ENCODE results near the gene ARHGAP26.

Gene ARHGAP26

GRCh38 chr5:143243103-143243502 lies 472.9 kb downstream of the ARHGAP26 start:
- Histone ChIP-seq H3K4me3 (ENCODE audit: low read depth, low read length) (peak overlapping the region; percentile 66; the same call in 1 of the 2 replicates), H3K79me2 (ENCODE audit: control insufficient read depth, insufficient read depth, low read length, unreplicated experiment) (peaks cover 5% of the 10 kb centered on the region), H2AFZ (ENCODE audit: low read length, unreplicated experiment) (no peak overlapping the region), H3K36me3 (ENCODE audit: insufficient read depth, low read length) (no peaks in the 10 kb centered on the region), H3K27me3 (ENCODE audit: insufficient read depth, low read length) (no peaks in the 10 kb centered on the region), H3K4me1 (ENCODE audit: control insufficient read depth, insufficient read depth, low read length, unreplicated experiment) (peaks cover 49% of the 10 kb centered on the region), H3K27ac (ENCODE audit: low read depth, low read length) (peak overlapping the region; percentile 98)

GRCh38 chr5:143244000-143244736 lies 474.0 kb downstream of the ARHGAP26 start:
- H2AFZ ChIP-seq (ENCODE audit: low read length, unreplicated experiment), result peak overlapping the region; percentile 49
- H3K27ac ChIP-seq (ENCODE audit: low read depth, low read length), result peak overlapping the region; percentile 98

GRCh38 chr5:143244990-143245389 lies 474.8 kb downstream of the ARHGAP26 start:
- Histone ChIP-seq H2AFZ (ENCODE audit: low read length, unreplicated experiment) (peak overlapping the region; percentile 77), H3K27me3 (ENCODE audit: insufficient read depth, low read length) (no peaks in the 10 kb centered on the region), H3K27ac (ENCODE audit: low read depth, low read length) (peak overlapping the region; percentile 98), H3K4me1 (ENCODE audit: control insufficient read depth, insufficient read depth, low read length, unreplicated experiment) (peaks cover 68% of the 10 kb centered on the region), H3K4me3 (ENCODE audit: low read depth, low read length) (peak overlapping the region; percentile 66), H3K79me2 (ENCODE audit: control insufficient read depth, insufficient read depth, low read length, unreplicated experiment) (peaks cover 5% of the 10 kb centered on the region), H3K36me3 (ENCODE audit: insufficient read depth, low read length) (no peaks in the 10 kb centered on the region)

More at GRCh38 chr5:143244000-143244736, 474.0 kb downstream of the ARHGAP26 start:
- Histone ChIP-seq H3K4me1 (ENCODE audit: control insufficient read depth, insufficient read depth, low read length, unreplicated experiment) (peaks cover 60% of the 10 kb centered on the region), H3K79me2 (ENCODE audit: control insufficient read depth, insufficient read depth, low read length, unreplicated experiment) (peaks cover 5% of the 10 kb centered on the region), H3K27me3 (ENCODE audit: insufficient read depth, low read length) (no peaks in the 10 kb centered on the region), H3K4me3 (ENCODE audit: low read depth, low read length) (peak overlapping the region; percentile 66), H3K36me3 (ENCODE audit: insufficient read depth, low read length) (no peaks in the 10 kb centered on the region)

DNA sequence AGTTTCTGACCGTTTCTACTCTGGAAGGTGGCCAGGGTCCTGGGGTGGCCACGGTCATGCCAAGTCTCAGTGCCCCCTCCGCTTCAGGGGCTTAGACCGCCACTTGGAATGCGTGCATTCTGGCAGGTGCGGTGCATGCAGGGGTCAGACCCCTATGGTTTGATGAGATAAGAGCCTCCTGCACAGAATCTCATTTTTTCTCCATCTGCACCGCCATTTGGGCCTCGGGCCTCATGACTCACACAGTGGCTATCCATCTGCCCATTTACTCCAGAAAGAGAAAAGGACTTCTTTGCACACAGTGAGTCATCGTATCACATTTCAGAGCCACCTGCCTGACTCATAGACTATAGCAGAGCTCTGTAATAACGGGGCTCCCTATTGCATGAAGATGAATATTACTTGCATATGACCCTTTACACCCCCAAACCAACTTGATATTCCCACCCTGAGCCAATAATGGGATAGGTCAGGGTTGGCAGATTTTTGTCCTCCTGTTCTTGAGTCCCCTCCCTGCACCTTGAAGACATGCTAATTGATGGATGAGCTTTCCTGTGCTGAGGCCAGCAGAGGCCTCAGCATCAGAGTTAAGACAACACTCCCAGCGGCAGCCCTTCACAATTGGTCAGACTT lies 475.9 kb downstream of the ARHGAP26 start:
- H3K79me2 ChIP-seq (ENCODE audit: control insufficient read depth, insufficient read depth, low read length, unreplicated experiment), result peaks cover 5% of the 10 kb centered on the region
- H3K27me3 ChIP-seq (ENCODE audit: insufficient read depth, low read length), result no peaks in the 10 kb centered on the region
- no peaks in the 10 kb centered on the region for H3K36me3 ChIP-seq (ENCODE audit: insufficient read depth, low read length)
- H3K4me3 ChIP-seq (ENCODE audit: low read depth, low read length), result peak overlapping the region; percentile 42; the same call in 1 of the 2 replicates
- peak overlapping the region; percentile 98 for H3K27ac ChIP-seq (ENCODE audit: low read depth, low read length)
- H3K4me1 ChIP-seq (ENCODE audit: control insufficient read depth, insufficient read depth, low read length, unreplicated experiment), result peaks cover 71% of the 10 kb centered on the region
- peak overlapping the region; percentile 77 for H2AFZ ChIP-seq (ENCODE audit: low read length, unreplicated experiment)

DNA sequence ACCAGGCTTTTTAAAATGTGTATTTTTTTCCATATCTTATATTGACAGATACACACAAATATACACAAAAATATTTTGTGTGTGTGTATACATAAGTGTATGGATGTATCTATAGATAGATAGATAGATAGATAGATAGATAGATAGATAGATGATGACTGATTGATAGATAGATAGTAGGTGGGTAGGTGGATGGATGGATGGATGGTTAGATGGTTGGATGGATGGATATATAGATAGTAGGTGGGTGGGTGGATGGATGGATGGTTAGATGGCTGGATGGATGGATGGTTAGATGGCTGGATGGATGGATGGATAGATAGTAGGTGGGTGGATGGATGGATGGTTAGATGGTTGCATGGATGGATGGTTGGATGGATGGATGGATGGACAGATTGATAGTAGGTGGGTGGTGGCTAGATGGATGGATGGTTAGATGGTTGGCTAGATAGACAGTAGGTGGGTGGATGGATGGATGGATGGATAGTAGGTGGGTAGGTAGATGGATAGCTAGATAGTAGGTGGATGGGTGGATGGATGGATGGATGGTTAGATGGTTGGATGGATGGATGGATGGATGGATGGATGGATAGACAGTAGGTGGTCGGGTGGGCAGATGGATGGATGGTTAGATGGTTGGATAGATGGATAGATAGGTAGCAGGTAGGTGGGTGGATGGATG lies 477.1 kb downstream of the ARHGAP26 start:
- Histone ChIP-seq H3K79me2 (ENCODE audit: control insufficient read depth, insufficient read depth, low read length, unreplicated experiment) (peaks cover 5% of the 10 kb centered on the region), H3K27ac (ENCODE audit: low read depth, low read length) (no peak overlapping the region), H3K4me1 (ENCODE audit: control insufficient read depth, insufficient read depth, low read length, unreplicated experiment) (peaks cover 63% of the 10 kb centered on the region), H3K27me3 (ENCODE audit: insufficient read depth, low read length) (no peaks in the 10 kb centered on the region), H2AFZ (ENCODE audit: low read length, unreplicated experiment) (no peak overlapping the region), H3K36me3 (ENCODE audit: insufficient read depth, low read length) (no peaks in the 10 kb centered on the region), H3K4me3 (ENCODE audit: low read depth, low read length) (no peak overlapping the region)

GRCh38 chr5:143248391-143248790 lies 478.2 kb downstream of the ARHGAP26 start:
- H3K4me1 ChIP-seq (ENCODE audit: control insufficient read depth, insufficient read depth, low read length, unreplicated experiment), result peaks cover 52% of the 10 kb centered on the region
- H3K27ac ChIP-seq (ENCODE audit: low read depth, low read length), result peak overlapping the region; percentile 30; the same call in 1 of the 2 replicates
- no peak overlapping the region for H2AFZ ChIP-seq (ENCODE audit: low read length, unreplicated experiment)

DNA sequence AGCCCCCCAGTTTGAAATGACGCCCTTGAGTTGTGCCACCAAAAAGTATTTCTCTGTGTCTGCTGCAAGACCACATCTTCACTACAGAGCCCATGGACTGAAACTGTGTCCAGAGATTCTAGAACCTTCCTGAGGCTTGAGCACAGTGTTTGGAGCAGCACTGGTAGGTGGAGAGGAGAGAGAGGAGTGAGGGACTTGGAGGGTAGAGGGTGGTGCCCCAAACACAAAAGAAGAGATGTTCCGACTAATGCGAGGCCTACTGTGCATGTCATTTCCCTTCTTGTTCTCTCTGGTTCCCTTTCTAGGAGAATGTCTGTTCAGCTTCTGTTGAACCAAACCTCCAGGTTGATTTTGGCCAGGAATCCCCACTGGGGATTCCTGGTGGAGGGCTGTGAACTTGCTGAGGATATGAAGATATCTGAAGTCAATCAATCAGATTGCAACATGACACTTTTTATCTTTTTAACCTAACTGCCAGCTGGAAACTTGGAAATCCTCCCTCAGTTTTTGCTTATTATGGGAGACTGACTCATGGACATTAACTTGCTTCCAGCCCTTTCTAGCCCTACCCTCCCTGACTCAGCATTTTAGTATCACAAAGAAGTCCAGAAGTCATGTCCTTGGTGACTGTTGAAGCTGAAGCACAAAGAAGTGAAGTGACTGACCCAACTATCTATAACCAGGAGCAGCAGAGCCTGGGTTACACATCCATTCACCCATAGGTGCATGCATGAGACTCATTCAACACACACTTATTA lies 478.8 kb downstream of the ARHGAP26 start:
- Histone ChIP-seq H3K27me3 (ENCODE audit: insufficient read depth, low read length) (no peaks in the 10 kb centered on the region), H3K79me2 (ENCODE audit: control insufficient read depth, insufficient read depth, low read length, unreplicated experiment) (no peaks in the 10 kb centered on the region), H3K4me1 (ENCODE audit: control insufficient read depth, insufficient read depth, low read length, unreplicated experiment) (peaks cover 47% of the 10 kb centered on the region), H3K27ac (ENCODE audit: low read depth, low read length) (peak overlapping the region; percentile 30), H2AFZ (ENCODE audit: low read length, unreplicated experiment) (peak overlapping the region; percentile 33), H3K4me3 (ENCODE audit: low read depth, low read length) (no peak overlapping the region), H3K36me3 (ENCODE audit: insufficient read depth, low read length) (no peaks in the 10 kb centered on the region)

More at GRCh38 chr5:143248391-143248790, 478.2 kb downstream of the ARHGAP26 start:
- H3K27me3 ChIP-seq (ENCODE audit: insufficient read depth, low read length), result no peaks in the 10 kb centered on the region
- H3K36me3 ChIP-seq (ENCODE audit: insufficient read depth, low read length), result no peaks in the 10 kb centered on the region
- H3K79me2 ChIP-seq (ENCODE audit: control insufficient read depth, insufficient read depth, low read length, unreplicated experiment), result peaks cover 2% of the 10 kb centered on the region
- no peak overlapping the region for H3K4me3 ChIP-seq (ENCODE audit: low read depth, low read length)

- no peaks in the 10 kb centered on the region for H3K27me3 ChIP-seq (ENCODE audit: insufficient read depth, low read length)
- H3K4me1 ChIP-seq (ENCODE audit: control insufficient read depth, insufficient read depth, low read length, unreplicated experiment), result peaks cover 39% of the 10 kb centered on the region
- H3K36me3 ChIP-seq (ENCODE audit: insufficient read depth, low read length), result no peaks in the 10 kb centered on the region
- no peak overlapping the region for H3K4me3 ChIP-seq (ENCODE audit: low read depth, low read length)
- H3K27ac ChIP-seq (ENCODE audit: low read depth, low read length), result peak overlapping the region; percentile 30; the same call in 1 of the 2 replicates
- no peak overlapping the region for H2AFZ ChIP-seq (ENCODE audit: low read length, unreplicated experiment)
- no peaks in the 10 kb centered on the region for H3K79me2 ChIP-seq (ENCODE audit: control insufficient read depth, insufficient read depth, low read length, unreplicated experiment)
Measured at GRCh38 chr5:143249851-143250250, 479.7 kb downstream of the ARHGAP26 start.

- Histone ChIP-seq H3K4me1 (ENCODE audit: control insufficient read depth, insufficient read depth, low read length, unreplicated experiment) (peaks cover 26% of the 10 kb centered on the region), H2AFZ (ENCODE audit: low read length, unreplicated experiment) (no peak overlapping the region), H3K79me2 (ENCODE audit: control insufficient read depth, insufficient read depth, low read length, unreplicated experiment) (no peaks in the 10 kb centered on the region), H3K4me3 (ENCODE audit: low read depth, low read length) (no peak overlapping the region), H3K36me3 (ENCODE audit: insufficient read depth, low read length) (no peaks in the 10 kb centered on the region), H3K27me3 (ENCODE audit: insufficient read depth, low read length) (no peaks in the 10 kb centered on the region), H3K27ac (ENCODE audit: low read depth, low read length) (no peak overlapping the region)
Measured at GRCh38 chr5:143251190-143251589, 481.0 kb downstream of the ARHGAP26 start.

GRCh38 chr5:143251946-143252345 lies 481.8 kb downstream of the ARHGAP26 start:
- no peak overlapping the region for H2AFZ ChIP-seq (ENCODE audit: low read length, unreplicated experiment)
- H3K27me3 ChIP-seq (ENCODE audit: insufficient read depth, low read length), result no peaks in the 10 kb centered on the region
- no peak overlapping the region for H3K27ac ChIP-seq (ENCODE audit: low read depth, low read length)
- H3K36me3 ChIP-seq (ENCODE audit: insufficient read depth, low read length), result no peaks in the 10 kb centered on the region
- H3K4me3 ChIP-seq (ENCODE audit: low read depth, low read length), result no peak overlapping the region
- no peaks in the 10 kb centered on the region for H3K79me2 ChIP-seq (ENCODE audit: control insufficient read depth, insufficient read depth, low read length, unreplicated experiment)
- peaks cover 22% of the 10 kb centered on the region for H3K4me1 ChIP-seq (ENCODE audit: control insufficient read depth, insufficient read depth, low read length, unreplicated experiment)
